Fibroblast of pulmonary artery (primary cell): ENCODE data around the gene MUC3A.

Experiments used
- DNase-seq: peaks from one replicate; pipeline ENCODE4 v3.0.0-alpha.2; 2010; ENCODE audit warnings: low read depth
- H3K4me3 ChIP-seq: replicated peaks from 2 replicates; pipeline ENCODE4 v1.5.1; 2011; ENCODE audit warnings: low read depth, mild to moderate bottlenecking, control low read depth, low read length, moderate library complexity
- CTCF ChIP-seq: IDR thresholded peaks from 2 replicates; pipeline ENCODE4 v1.5.1; 2011; ENCODE audit warnings: mild to moderate bottlenecking, control low read depth, low read length, inconsistent platforms; ENCODE audit errors: missing control alignments

Gene MUC3A

GRCh38 chr7:100966542-100967291, 17.4 kb downstream of the MUC3A start:
- no peak overlapping the region for H3K4me3 ChIP-seq
- no peak for TF ChIP-seq CTCF
- no peak for DNase-seq

GRCh38 chr7:100967292-100967863, 18.0 kb downstream of the MUC3A start:
- no peak for TF ChIP-seq CTCF
- no peak for DNase-seq
- H3K4me3 ChIP-seq: no peak overlapping the region

- no peak for DNase-seq
- no peak for TF ChIP-seq CTCF
- H3K4me3 ChIP-seq: no peak overlapping the region
Measured at GRCh38 chr7:100968031-100968430, 18.7 kb downstream of the MUC3A start.

- DNase-seq: no peak
- no peak overlapping the region for H3K4me3 ChIP-seq
- no peak for TF ChIP-seq CTCF
Measured at GRCh38 chr7:100968650-100969049, 19.3 kb downstream of the MUC3A start.

GRCh38 chr7:100969066-100969615, 19.8 kb downstream of the MUC3A start, which contains the start of gene MUC12:
Gene MUC12, plus strand, starts transcription at chr7:100969565. Its CDS starts 58 bp downstream, at chr7:100969623.
- no peak for DNase-seq
- TF ChIP-seq CTCF: no peak
- H3K4me3 ChIP-seq: no peak within 1 kb of the TSS

GRCh38 chr7:100971111-100972001, 22.0 kb downstream of the MUC3A start:
- TF ChIP-seq CTCF: no peak
- no peak for DNase-seq
- no peak overlapping the region for H3K4me3 ChIP-seq
